BLaER1 treated with 17β-estradiol and CSF1 and Interleukin-3, amounts not matched to agents 10 nM and 100 nM (cell line): Measurements from ENCODE around the gene LPIN1.

ENCODE experiments used
- H3K27ac ChIP-seq, 11 experiments: shearing (Covaris generic); formaldehyde crosslinking; 2 replicates each; pipeline ENCODE4 v1.8.1; 2022
- H3K27me3 ChIP-seq, 11 experiments: shearing (Covaris generic); formaldehyde crosslinking; 2 replicates each; pipeline ENCODE4 v1.8.1; 2022
- H3K36me3 ChIP-seq, 11 experiments: shearing (Covaris generic); formaldehyde crosslinking; 2 replicates each; pipeline ENCODE4 v1.8.1; 2022
- H3K4me1 ChIP-seq, 10 experiments: shearing (Covaris generic); formaldehyde crosslinking; 2 replicates each; pipeline ENCODE4 v1.8.1; 2022
- H3K4me2 ChIP-seq, 11 experiments: shearing (Covaris generic); formaldehyde crosslinking; 2 replicates each; pipeline ENCODE4 v1.8.1; 2022
- H3K4me3 ChIP-seq, 10 experiments: shearing (Covaris generic); formaldehyde crosslinking; 2 replicates each; pipeline ENCODE4 v1.8.1; 2022
- H3K9ac ChIP-seq, 11 experiments: shearing (Covaris generic); formaldehyde crosslinking; 2 replicates each; pipeline ENCODE4 v1.8.1; 2022
- H3K9me3 ChIP-seq, 11 experiments: shearing (Covaris generic); formaldehyde crosslinking; replicated peaks in 1 of 11; 2 replicates each; pipeline ENCODE4 v1.8.1; 2022
- H4K20me1 ChIP-seq, 11 experiments: shearing (Covaris generic); formaldehyde crosslinking; 2 replicates each; pipeline ENCODE4 v1.8.1; 2022
- Cebpa-rat ChIP-seq, 11 experiments: shearing (Covaris generic); IDR thresholded peaks; 2 replicates each; pipeline ENCODE4 v1.8.1; 2022

The LPIN1 gene

DNA sequence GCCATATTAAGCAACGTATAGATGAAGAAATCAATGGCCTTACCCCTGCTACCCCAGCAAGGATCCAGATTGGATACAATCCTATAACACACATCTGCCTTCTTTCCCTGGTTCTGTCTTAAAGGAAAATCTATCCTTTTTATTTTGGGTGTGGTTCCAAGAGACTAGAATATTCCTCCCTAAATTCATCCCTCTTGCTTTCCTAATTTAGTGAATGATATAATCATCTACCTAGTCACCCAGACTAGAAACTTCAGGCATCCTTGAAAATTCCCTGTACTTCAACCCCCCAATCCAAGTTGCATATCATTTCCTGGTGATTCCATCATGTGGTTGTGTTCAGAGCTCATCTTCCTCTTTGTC, 35.1 kb upstream of the LPIN1 start:
- Histone ChIP-seq H3K4me3 (no peak overlapping the region), H3K27me3 (no peaks in the 10 kb centered on the region), H3K9me3 (no peaks in the 10 kb centered on the region), H3K9ac (no peak overlapping the region), H3K4me1 (peaks cover 0 to 15% (median under 1%) of the 10 kb centered on the region in 10 experiments; a peak in 9 of 20 replicates), H3K4me2 (peak overlapping the region in 2 of 11 experiments; percentile 25 to 51; a peak in 3 of 22 replicates), H3K36me3 (no peaks in the 10 kb centered on the region), H3K27ac (no peak overlapping the region), H4K20me1 (no peaks in the 10 kb centered on the region)
- no peak for TF ChIP-seq Cebpa-rat (IDR thresholded peaks at IDR 0.05)

GRCh38 chr2:11711751-11712150, 34.7 kb upstream of the LPIN1 start:
- peaks cover 3 to 20% (median 4%) of the 10 kb centered on the region in 10 experiments for H3K4me1 ChIP-seq
- H3K27ac ChIP-seq = no peak overlapping the region
- no peak overlapping the region for H3K4me3 ChIP-seq
- H3K9ac ChIP-seq = no peak overlapping the region
- peak overlapping the region in 2 of 11 experiments; percentile 25 to 51; a peak in 3 of 22 replicates for H3K4me2 ChIP-seq
- no peak for TF ChIP-seq Cebpa-rat (IDR thresholded peaks at IDR 0.05)
- no peaks in the 10 kb centered on the region for H3K27me3 ChIP-seq
- H4K20me1 ChIP-seq = no peaks in the 10 kb centered on the region
- H3K9me3 ChIP-seq = no peaks in the 10 kb centered on the region
- H3K36me3 ChIP-seq = no peaks in the 10 kb centered on the region

DNA sequence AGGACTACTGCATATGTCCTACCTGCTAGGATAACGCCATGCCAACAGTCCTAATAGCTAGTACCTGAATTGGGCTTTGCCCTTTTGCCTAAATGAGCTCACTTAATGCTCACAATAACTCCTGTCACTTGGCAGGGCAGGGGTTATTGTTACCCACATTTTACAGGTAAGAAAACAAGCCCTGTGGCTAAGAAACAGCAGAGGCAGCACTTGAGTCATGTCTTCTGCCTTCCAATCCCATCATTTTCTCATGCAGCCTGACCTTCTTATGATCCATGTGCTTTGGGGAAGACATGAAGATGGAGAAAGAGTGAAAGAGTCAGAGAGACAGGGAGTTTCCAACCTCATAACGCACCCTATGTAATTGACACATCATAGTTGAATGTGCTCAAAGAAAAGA, 33.6 kb upstream of the LPIN1 start:
- Histone ChIP-seq H3K36me3 (no peaks in the 10 kb centered on the region), H3K9me3 (no peaks in the 10 kb centered on the region), H3K4me2 (no peak overlapping the region), H3K4me1 (peaks cover 13 to 31% (median 15%) of the 10 kb centered on the region in 10 experiments), H3K4me3 (no peak overlapping the region), H3K9ac (no peak overlapping the region), H3K27me3 (no peaks in the 10 kb centered on the region), H4K20me1 (no peaks in the 10 kb centered on the region), H3K27ac (no peak overlapping the region)
- no peak for TF ChIP-seq Cebpa-rat (IDR thresholded peaks at IDR 0.05)

GRCh38 chr2:11713815-11714214, 32.6 kb upstream of the LPIN1 start:
- H3K36me3 ChIP-seq = no peaks in the 10 kb centered on the region
- no peak overlapping the region for H3K4me3 ChIP-seq
- no peaks in the 10 kb centered on the region for H4K20me1 ChIP-seq
- H3K4me1 ChIP-seq = peaks cover 17 to 34% (median 24%) of the 10 kb centered on the region in 10 experiments
- H3K27me3 ChIP-seq = no peaks in the 10 kb centered on the region
- no peak overlapping the region for H3K9ac ChIP-seq
- no peak overlapping the region for H3K27ac ChIP-seq
- no peak for TF ChIP-seq Cebpa-rat (IDR thresholded peaks at IDR 0.05)
- H3K9me3 ChIP-seq = no peaks in the 10 kb centered on the region
- no peak overlapping the region for H3K4me2 ChIP-seq

DNA sequence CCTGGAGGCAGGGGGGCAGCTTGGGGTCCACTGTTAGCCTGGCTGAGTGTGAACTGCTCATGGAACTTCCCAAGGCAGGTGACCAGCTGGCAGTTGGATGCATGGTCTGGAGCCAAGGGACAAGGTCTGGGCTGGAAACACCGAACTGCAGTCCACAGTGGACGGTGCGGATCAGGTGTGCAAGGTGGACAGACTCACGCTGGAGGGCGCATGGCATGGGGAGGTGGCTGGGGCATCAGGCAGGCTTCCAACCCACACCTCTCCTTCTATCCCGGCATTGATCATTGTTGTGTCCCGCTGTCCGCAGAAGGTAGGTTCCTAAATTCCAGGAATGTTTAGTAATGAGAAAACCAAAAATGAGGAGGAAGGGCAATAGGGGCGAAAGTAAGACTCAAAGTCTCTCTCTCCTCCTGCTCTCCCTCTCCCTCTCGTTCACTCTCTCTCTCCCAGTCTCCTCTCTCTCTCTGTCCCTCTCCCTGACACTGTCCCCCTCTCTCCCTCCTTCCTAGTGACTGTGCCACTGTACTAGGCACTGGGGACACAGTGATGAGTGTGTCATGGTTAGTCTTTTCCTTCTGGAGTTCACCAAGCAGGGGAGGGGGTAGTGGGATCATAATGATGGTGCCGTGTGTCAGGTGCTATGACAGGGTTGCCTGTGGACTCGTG, 30.3 kb upstream of the LPIN1 start:
- no peaks in the 10 kb centered on the region for H3K27me3 ChIP-seq
- no peaks in the 10 kb centered on the region for H3K36me3 ChIP-seq
- H3K4me2 ChIP-seq = peak overlapping the region in 10 of 11 experiments; percentile 27 to 81 (median 52); a peak in 14 of 22 replicates
- no peaks in the 10 kb centered on the region for H4K20me1 ChIP-seq
- TF ChIP-seq Cebpa-rat (IDR thresholded peaks at IDR 0.05) = no peak
- peaks cover 25 to 45% (median 35%) of the 10 kb centered on the region in 10 experiments for H3K4me1 ChIP-seq
- H3K4me3 ChIP-seq = no peak overlapping the region
- H3K9ac ChIP-seq = no peak overlapping the region
- no peaks in the 10 kb centered on the region for H3K9me3 ChIP-seq
- no peak overlapping the region for H3K27ac ChIP-seq

DNA sequence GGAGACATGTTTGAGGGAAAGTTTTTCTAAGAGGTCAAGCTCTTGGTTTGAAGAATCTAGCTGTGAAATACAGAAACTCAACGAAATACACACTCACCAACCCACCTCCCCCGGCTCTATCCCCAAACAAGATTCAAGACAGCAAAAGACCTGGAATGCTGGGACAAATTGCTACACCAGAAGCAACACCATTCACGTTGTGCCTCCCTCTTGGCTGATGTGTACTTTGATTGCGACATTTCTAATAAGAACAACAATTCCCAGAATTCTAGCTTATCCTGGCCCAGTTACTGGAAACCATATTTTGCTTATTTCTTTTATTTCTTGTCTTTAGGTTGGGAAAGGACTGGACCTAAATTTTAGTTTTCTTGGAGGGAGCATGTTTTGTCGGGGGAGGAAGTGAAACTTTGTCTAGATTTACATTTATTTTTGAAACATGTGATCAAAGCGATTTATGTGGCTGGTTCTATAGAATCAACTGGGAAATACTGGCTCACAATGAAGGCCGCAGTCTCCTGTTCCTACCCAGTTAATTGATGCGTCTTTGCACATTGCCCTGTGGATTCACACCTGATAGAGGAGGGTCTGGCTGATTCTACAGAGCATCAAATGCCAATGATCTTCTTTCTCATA, 29.6 kb upstream of the LPIN1 start:
- Histone ChIP-seq H3K4me1 (peaks cover 25 to 38% (median 34%) of the 10 kb centered on the region in 10 experiments), H3K9ac (no peak overlapping the region), H3K9me3 (no peaks in the 10 kb centered on the region), H3K27ac (peak overlapping the region in 1 of 11 experiments; percentile 12; a peak in 1 of 22 replicates), H3K27me3 (no peaks in the 10 kb centered on the region), H4K20me1 (no peaks in the 10 kb centered on the region), H3K4me3 (no peak overlapping the region), H3K4me2 (peak overlapping the region; percentile 27 to 81 (median 47); a peak in 21 of 22 replicates), H3K36me3 (no peaks in the 10 kb centered on the region)
- TF ChIP-seq Cebpa-rat (IDR thresholded peaks at IDR 0.05) = peak in 9 of 11 experiments; percentile 26 to 89 (median 56); a peak in 9 of 22 replicates

- H3K9ac ChIP-seq = no peak overlapping the region
- no peak overlapping the region; a peak in 1 of 22 replicates for H3K27ac ChIP-seq
- H3K9me3 ChIP-seq = no peaks in the 10 kb centered on the region
- no peaks in the 10 kb centered on the region for H4K20me1 ChIP-seq
- H3K4me1 ChIP-seq = peaks cover 25 to 38% (median 33%) of the 10 kb centered on the region in 10 experiments
- H3K27me3 ChIP-seq = no peaks in the 10 kb centered on the region
- TF ChIP-seq Cebpa-rat (IDR thresholded peaks at IDR 0.05) = no peak
- peak overlapping the region; percentile 10 to 81 (median 54); a peak in 18 of 22 replicates for H3K4me2 ChIP-seq
- H3K4me3 ChIP-seq = no peak overlapping the region
- H3K36me3 ChIP-seq = no peaks in the 10 kb centered on the region
These were observed 28.8 kb upstream of the LPIN1 start for GRCh38 chr2:11717623-11718022.

DNA sequence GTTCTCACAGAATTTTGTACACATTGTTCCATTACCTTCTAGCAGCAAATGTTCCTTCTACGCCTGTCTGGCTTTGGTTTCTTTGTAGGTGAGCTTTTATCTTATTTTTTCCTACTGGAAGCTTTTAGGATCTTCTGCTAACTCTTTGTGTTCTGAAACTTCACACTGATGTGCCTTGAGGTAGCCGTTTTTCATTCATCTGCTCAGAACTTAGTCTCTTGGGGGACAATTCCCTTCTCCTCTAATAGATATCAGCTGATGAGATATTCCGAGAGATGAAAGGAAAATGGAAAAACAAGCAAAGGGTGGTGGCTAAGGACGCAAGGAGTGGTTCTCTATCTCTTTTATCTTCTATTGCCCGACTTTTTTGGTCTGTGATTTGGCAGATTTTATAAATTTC, 27.8 kb upstream of the LPIN1 start:
- no peaks in the 10 kb centered on the region for H4K20me1 ChIP-seq
- H3K4me3 ChIP-seq = no peak overlapping the region
- TF ChIP-seq Cebpa-rat (IDR thresholded peaks at IDR 0.05) = no peak
- H3K4me1 ChIP-seq = peaks cover 25 to 38% (median 33%) of the 10 kb centered on the region in 10 experiments
- H3K36me3 ChIP-seq = no peaks in the 10 kb centered on the region
- H3K27me3 ChIP-seq = no peaks in the 10 kb centered on the region
- peak overlapping the region in 6 of 11 experiments; percentile 47 to 79 (median 56); a peak in 10 of 22 replicates for H3K4me2 ChIP-seq
- H3K27ac ChIP-seq = no peak overlapping the region
- H3K9ac ChIP-seq = no peak overlapping the region
- H3K9me3 ChIP-seq = no peaks in the 10 kb centered on the region

- H3K27ac ChIP-seq = no peak overlapping the region
- TF ChIP-seq Cebpa-rat (IDR thresholded peaks at IDR 0.05) = no peak
- no peak overlapping the region for H3K4me3 ChIP-seq
- no peaks in the 10 kb centered on the region for H3K27me3 ChIP-seq
- H4K20me1 ChIP-seq = no peaks in the 10 kb centered on the region
- H3K9me3 ChIP-seq = no peaks in the 10 kb centered on the region
- peak overlapping the region; percentile 30 to 79 (median 55); a peak in 21 of 22 replicates for H3K4me2 ChIP-seq
- H3K4me1 ChIP-seq = peaks cover 25 to 38% (median 33%) of the 10 kb centered on the region in 10 experiments
- H3K36me3 ChIP-seq = no peaks in the 10 kb centered on the region
- H3K9ac ChIP-seq = no peak overlapping the region
These were observed 27.0 kb upstream of the LPIN1 start for GRCh38 chr2:11719230-11719977.
